ENCODE measurements around the gene ASCC3.

The ASCC3 gene

GRCh38 chr6:100701728-100702127, 179.4 kb downstream of the ASCC3 start:
- H3K4me2 ChIP-seq (ENCODE audit: low read length): no peak overlapping the region
- peaks cover 6% of the 10 kb centered on the region; the same call in 1 of the 2 replicates for H3K36me3 ChIP-seq (ENCODE audit: insufficient read depth, low read length)
- no peaks in the 10 kb centered on the region for H3K9me3 ChIP-seq (ENCODE audit: low read length)
- TF ChIP-seq EZH2 (IDR thresholded peaks at IDR 0.05; ENCODE audit: borderline replicate concordance, low read length) (no peak), CTCF (IDR thresholded peaks at IDR 0.05; ENCODE audit: low read length) (no peak)
- H3K27ac ChIP-seq (ENCODE audit: low read depth, low read length, poor library complexity, severe bottlenecking): no peak overlapping the region
- H3K4me3 ChIP-seq (ENCODE audit: low read depth, low read length, poor library complexity, severe bottlenecking): no peak overlapping the region
- no peaks in the 10 kb centered on the region for H3F3A ChIP-seq (ENCODE audit: insufficient read depth, low read length)
- H4K20me1 ChIP-seq (ENCODE audit: insufficient read depth, low read length): no peaks in the 10 kb centered on the region
- no peak overlapping the region for H2AFZ ChIP-seq (ENCODE audit: low read length)
- H3K27me3 ChIP-seq (ENCODE audit: insufficient read depth, low read length): no peaks in the 10 kb centered on the region
- no peaks in the 10 kb centered on the region for H3K79me2 ChIP-seq (ENCODE audit: insufficient read depth, low read length)
- H3K9me2 ChIP-seq (ENCODE audit: low read depth, low read length): no peaks in the 10 kb centered on the region
- no peaks in the 10 kb centered on the region for H3K4me1 ChIP-seq (ENCODE audit: insufficient read depth, low read length, severe bottlenecking)
- H3K9ac ChIP-seq (ENCODE audit: low read length): no peak overlapping the region

- Histone ChIP-seq H3K9ac (ENCODE audit: low read length) (no peak overlapping the region), H3K9me3 (ENCODE audit: low read length) (no peaks in the 10 kb centered on the region), H2AFZ (ENCODE audit: low read length) (no peak overlapping the region), H3F3A (ENCODE audit: insufficient read depth, low read length) (no peaks in the 10 kb centered on the region), H3K36me3 (ENCODE audit: insufficient read depth, low read length) (peaks cover 6% of the 10 kb centered on the region; the same call in 1 of the 2 replicates), H3K27me3 (ENCODE audit: insufficient read depth, low read length) (no peaks in the 10 kb centered on the region), H3K4me1 (ENCODE audit: insufficient read depth, low read length, severe bottlenecking) (no peaks in the 10 kb centered on the region), H4K20me1 (ENCODE audit: insufficient read depth, low read length) (no peaks in the 10 kb centered on the region), H3K4me2 (ENCODE audit: low read length) (no peak overlapping the region), H3K27ac (ENCODE audit: low read depth, low read length, poor library complexity, severe bottlenecking) (no peak overlapping the region), H3K79me2 (ENCODE audit: insufficient read depth, low read length) (no peaks in the 10 kb centered on the region), H3K4me3 (ENCODE audit: low read depth, low read length, poor library complexity, severe bottlenecking) (no peak overlapping the region), H3K9me2 (ENCODE audit: low read depth, low read length) (no peaks in the 10 kb centered on the region)
- TF ChIP-seq CTCF (IDR thresholded peaks at IDR 0.05; ENCODE audit: low read length): no peak
Observed at GRCh38 chr6:100700009-100700408, 181.1 kb downstream of the ASCC3 start.

- Histone ChIP-seq H3K9ac (ENCODE audit: low read length) (no peak overlapping the region), H3K4me2 (ENCODE audit: low read length) (no peak overlapping the region), H3K27me3 (ENCODE audit: insufficient read depth, low read length) (no peaks in the 10 kb centered on the region), H3K4me3 (ENCODE audit: low read depth, low read length, poor library complexity, severe bottlenecking) (no peak overlapping the region), H3F3A (ENCODE audit: insufficient read depth, low read length) (no peaks in the 10 kb centered on the region), H3K4me1 (ENCODE audit: insufficient read depth, low read length, severe bottlenecking) (no peaks in the 10 kb centered on the region), H3K27ac (ENCODE audit: low read depth, low read length, poor library complexity, severe bottlenecking) (no peak overlapping the region), H3K36me3 (ENCODE audit: insufficient read depth, low read length) (peaks cover 6% of the 10 kb centered on the region; the same call in 1 of the 2 replicates), H3K9me2 (ENCODE audit: low read depth, low read length) (no peaks in the 10 kb centered on the region), H3K9me3 (ENCODE audit: low read length) (no peaks in the 10 kb centered on the region), H4K20me1 (ENCODE audit: insufficient read depth, low read length) (no peaks in the 10 kb centered on the region), H3K79me2 (ENCODE audit: insufficient read depth, low read length) (no peaks in the 10 kb centered on the region), H2AFZ (ENCODE audit: low read length) (no peak overlapping the region)
- TF ChIP-seq EZH2 (IDR thresholded peaks at IDR 0.05; ENCODE audit: borderline replicate concordance, low read length) (no peak), CTCF (IDR thresholded peaks at IDR 0.05; ENCODE audit: low read length) (no peak)
Observed at GRCh38 chr6:100695445-100695844, 185.7 kb downstream of the ASCC3 start.

Measured in OCI-LY1 (cell line).